Measurements from ENCODE around the gene KCNN3. TPM values are rescaled to one million over a fixed set of nuclear protein-coding genes. Genes with fewer than 3 reads are reported as not detected.

The KCNN3 gene
- total RNA-seq, 4 donors from 2014 or later, result 0.24 to 2.4 (median 0.95) TPM

DNA sequence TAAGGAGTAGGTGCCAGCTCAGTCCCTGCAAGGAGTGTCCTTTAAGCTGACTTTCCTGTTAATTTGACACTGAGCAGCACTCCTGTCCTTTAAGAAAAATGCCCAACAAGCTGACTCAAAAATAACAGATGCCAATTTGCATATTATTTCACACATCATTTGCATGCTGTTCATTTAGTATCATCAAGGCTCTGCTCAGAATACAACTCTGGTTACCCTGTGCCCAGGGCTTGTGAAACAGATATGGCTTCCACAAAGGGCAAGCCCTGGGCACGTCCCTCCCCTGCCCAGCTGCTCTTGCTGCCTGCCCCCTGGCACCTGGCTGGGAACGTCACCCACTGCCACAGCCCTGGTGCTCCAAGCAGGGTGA lies 10.3 kb downstream of the KCNN3 start:
- DNase-seq (ENCODE audit: low spot score), result no peak
- TF ChIP-seq, protein P1, sequence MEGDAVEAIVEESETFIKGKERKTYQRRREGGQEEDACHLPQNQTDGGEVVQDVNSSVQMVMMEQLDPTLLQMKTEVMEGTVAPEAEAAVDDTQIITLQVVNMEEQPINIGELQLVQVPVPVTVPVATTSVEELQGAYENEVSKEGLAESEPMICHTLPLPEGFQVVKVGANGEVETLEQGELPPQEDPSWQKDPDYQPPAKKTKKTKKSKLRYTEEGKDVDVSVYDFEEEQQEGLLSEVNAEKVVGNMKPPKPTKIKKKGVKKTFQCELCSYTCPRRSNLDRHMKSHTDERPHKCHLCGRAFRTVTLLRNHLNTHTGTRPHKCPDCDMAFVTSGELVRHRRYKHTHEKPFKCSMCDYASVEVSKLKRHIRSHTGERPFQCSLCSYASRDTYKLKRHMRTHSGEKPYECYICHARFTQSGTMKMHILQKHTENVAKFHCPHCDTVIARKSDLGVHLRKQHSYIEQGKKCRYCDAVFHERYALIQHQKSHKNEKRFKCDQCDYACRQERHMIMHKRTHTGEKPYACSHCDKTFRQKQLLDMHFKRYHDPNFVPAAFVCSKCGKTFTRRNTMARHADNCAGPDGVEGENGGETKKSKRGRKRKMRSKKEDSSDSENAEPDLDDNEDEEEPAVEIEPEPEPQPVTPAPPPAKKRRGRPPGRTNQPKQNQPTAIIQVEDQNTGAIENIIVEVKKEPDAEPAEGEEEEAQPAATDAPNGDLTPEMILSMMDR (IDR thresholded peaks at IDR 0.05), result no peak
- no peak for ATAC-seq (ENCODE audit: low FRiP score)

DNA sequence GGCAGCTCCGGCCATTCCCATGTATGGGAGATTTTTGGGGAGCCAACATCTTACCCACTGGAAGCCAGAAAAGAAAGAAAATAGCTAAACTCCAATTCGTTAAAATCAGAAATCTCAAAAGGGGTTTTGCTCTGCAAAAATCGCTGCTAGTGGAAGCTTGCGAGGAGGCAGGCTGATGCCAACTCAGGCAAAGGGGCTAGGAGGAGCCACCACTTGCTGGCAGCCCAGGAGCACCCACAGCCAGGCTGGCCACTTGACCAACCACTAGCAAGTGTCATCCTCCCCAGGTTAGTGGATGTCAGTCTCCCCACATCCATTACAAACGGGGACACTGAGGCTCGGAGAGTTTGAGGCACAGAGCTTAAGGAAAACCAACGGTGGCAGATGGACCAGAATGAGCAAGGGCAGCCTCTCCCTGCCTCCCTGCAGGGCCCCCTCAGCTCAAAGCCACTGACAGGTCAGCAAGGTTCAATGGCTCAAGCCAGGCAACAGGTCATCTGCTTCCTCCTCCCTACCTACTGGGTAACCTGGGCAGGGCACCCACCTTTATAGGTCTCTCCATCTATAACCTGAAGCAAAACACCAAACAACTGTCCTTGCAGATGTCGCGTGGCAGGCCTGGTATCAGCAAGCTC lies 10.8 kb downstream of the KCNN3 start:
- no peak for ATAC-seq (ENCODE audit: low FRiP score)
- no peak for DNase-seq (ENCODE audit: low spot score)
- TF ChIP-seq, protein P1 (IDR thresholded peaks at IDR 0.05), result no peak

DNA sequence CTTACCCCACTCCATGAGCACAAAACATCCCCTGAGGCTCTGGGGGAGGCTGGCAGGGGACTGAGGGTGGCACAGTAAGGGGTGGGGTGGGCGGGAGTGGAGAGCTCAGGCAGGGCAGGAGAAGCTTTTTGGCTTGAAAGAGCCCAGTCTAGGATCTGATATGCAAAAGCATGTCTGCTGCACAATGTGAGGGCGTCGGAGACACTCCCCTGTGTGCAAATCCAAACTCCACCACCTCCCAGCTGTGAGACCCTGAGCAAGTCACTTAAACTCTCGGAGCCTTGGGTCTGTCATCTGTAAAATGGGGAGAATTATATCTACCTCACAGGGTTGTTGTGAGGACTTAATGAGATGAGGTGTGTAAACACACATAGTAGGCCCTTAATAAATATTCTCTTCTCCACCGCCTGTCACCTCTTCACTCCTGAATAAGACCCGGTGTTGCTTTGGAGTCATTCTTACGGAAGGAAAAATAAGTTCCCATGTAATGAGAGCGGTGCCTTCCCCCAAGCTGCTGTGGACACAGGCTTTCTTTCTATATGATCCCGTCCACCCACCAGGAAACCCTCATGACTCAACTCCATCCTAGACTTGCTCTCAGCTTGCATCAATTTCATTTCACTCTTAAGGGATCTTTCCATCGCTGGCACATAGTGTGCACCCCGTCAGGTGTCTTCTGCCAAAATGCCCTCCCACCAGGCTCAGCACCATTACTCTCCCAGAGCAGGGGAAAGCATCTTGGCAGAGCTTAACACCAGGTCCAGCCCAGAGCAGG lies 12.5 kb downstream of the KCNN3 start:
- DNase-seq (ENCODE audit: low spot score), result no peak
- TF ChIP-seq, protein P1 (IDR thresholded peaks at IDR 0.05), result no peak
- no peak for ATAC-seq (ENCODE audit: low FRiP score)

DNA sequence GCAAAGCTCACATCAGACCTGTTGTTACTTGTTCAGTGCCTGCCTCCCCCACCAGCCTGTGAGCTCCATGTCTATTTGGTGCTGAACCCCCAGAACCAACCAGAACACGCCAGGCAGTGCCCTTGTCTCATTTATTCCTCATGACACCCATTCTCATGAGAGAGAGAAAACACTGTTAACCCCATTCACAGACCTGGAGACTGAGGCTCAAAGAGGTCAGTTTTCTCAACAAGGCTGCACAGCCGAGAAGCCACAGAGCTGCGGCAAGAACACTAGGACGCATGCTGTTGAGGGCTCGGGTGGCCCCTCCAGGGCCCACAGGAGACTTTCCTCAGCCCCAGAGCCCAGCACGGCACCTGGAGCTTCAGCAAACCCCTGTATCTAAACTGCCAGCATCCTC lies 13.1 kb downstream of the KCNN3 start:
- DNase-seq (ENCODE audit: low spot score), result no peak
- no peak for ATAC-seq (ENCODE audit: low FRiP score)
- TF ChIP-seq, protein P1 (IDR thresholded peaks at IDR 0.05), result no peak

DNA sequence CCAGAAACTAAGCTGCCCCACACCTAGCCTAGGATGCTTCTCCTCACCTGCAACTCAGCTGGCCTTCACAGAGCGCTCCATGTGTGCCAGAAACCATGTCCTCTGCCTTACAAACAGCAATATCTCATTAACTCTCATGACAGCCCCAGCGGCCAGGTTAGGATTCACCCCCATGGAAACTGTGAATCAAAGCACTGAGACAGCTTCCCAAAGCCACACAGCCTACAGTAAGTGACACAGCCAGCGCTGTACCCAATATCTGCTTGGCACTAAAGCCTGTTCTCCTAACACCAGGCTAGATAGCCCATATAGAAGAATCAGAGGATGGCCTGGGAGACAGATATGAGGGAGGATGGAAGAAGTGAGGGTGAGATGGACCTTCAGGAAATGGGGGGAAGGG lies 13.5 kb downstream of the KCNN3 start:
- DNase-seq (ENCODE audit: low spot score), result no peak
- TF ChIP-seq, protein P1 (IDR thresholded peaks at IDR 0.05), result no peak
- ATAC-seq (ENCODE audit: low FRiP score), result no peak

DNA sequence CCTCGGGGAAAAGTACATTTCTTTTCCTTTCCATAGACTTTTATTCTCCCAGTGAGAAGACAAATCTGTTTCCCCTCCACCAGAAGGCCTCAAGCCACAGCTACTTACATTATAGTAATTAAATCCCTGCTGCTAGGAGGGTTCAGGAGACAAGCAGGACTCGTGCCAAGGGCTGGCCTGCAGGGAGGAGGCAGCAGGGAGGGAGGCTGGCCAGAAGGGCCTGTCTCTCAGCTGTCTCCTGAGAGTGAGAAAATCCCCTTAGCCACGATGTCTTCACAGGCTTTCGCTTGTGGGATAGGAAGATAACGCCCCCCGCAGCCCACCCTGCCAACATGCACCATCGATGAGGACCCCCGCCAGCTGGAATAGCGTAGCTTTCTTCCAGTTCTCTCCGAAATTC lies 14.0 kb downstream of the KCNN3 start:
- DNase-seq (ENCODE audit: low spot score) (no peak), ATAC-seq (ENCODE audit: low FRiP score) (no peak)
- TF ChIP-seq, protein P1 (IDR thresholded peaks at IDR 0.05), result no peak
